ENCODE measurements around the gene IMMP1L. TPM values are rescaled to one million over a fixed set of nuclear protein-coding genes. Genes with fewer than 3 reads are reported as not detected.

IMMP1L gene
- polyA plus RNA-seq, 1 donor: 24.0 TPM

DNA sequence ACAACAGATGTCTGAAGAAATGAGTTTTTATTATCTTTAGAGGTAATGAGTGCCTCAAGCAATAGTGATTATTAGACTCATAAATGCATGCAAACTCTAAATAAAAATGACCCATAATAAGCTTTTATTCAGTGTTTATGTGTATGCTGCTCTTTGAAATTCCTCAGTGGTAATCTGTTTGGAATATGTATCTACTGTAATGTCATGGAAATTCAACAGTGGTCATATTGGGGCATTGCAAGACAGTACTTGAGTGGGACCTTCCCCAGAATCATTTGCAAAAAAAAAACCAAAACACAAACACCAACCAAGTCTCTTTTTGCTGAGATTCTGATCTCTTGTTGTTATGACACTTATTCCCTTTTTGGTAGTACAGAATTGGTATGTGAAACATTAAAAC is 104.8 kb downstream of the IMMP1L start:
- no peak for DNase-seq (ENCODE audit: low read depth)

DNA sequence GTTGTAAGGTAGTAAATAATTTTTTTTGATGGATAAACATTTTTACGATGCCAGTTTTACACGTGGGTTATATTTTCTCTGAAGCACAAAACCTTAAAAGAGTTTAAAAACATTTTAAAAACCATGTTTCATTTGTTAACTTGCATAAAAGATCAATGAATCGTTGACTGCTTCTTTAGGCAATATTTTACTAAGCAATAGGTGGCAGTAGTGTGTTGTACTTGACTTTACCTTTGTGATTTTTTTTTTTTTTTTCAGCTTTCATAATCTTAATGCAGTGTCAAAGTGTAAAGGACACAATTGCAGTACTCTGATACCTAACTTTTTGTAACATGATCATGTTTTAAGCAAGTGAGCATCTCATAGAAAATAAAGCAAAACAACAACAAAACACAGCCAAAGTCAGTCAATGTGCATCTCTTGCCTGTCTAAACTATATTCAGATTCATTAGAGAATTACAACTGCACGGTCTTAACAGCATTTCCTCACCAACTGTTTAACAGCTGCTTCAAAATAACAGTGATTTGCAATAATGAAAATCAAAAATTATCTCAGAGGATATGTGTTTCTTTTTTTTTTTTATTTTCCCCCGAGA is 112.1 kb downstream of the IMMP1L start:
- DNase-seq (ENCODE audit: low read depth): no peak

DNA sequence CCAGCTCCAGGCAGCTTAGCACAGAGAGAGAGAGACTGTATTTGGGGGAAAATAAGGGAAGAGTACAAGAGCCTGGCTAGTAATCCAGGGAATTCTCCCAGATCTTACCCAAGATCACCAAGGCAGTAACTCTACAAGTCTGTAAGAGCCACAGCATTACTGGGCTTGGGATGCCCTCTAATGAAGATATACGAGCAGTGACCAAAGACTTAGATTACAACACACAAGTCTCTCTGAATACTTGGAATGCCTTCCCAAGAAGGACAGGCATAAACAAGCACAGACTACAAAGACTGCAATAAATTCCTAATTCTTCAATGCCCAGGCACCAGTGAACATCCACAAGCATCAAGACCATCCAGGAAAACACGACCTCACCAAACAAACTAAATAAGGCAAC is 122.0 kb downstream of the IMMP1L start:
- DNase-seq (ENCODE audit: low read depth): no peak

DNA sequence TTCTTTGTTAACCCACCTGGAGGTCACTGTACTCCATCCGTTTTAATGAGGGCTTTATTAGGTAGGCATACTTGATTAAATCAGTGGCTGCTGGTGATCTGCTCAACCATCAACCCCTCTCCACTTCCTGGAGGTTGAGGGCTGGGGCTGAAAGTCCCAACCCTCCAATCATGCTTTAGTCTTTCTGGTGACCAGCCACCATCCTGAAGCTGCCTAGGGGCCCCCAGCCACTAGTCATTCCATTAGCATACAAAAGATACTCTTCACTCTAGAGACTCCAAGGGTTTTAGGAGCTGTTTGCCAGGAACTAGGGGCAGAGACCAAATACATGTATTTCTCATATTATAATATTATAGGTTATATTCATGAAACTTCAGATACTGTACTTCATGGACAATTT is 126.3 kb downstream of the IMMP1L start:
- no peak for DNase-seq (ENCODE audit: low read depth)

Other genes starting within 250 kb of the IMMP1L start
- 0.29 TPM for gene DCDC1, start 139.9 kb downstream of the IMMP1L start, polyA plus RNA-seq (ENCODE audit: insufficient read length)
- gene DNAJC24, start 139.8 kb downstream of the IMMP1L start, polyA plus RNA-seq (ENCODE audit: insufficient read length): 16.6 TPM
- gene ELP4, start 145 bp upstream of the IMMP1L start, polyA plus RNA-seq (ENCODE audit: insufficient read length): 17.4 TPM

All from forelimb muscle (tissue), 1 donor.